Activated CD8-positive, alpha-beta memory T cell treated with anti-CD3 and anti-CD28 coated beads, Interleukin-2, amount 50 U/mL, for 4 hours (primary cell): ENCODE data around the gene ARSI.
"Not testable (repeated sequence)": the region's sequence is repeated elsewhere in the genome, so short reads cannot be mapped to it uniquely, and the experiment has no call there.

Experiments
- DNase-seq: peaks from one replicate; pipeline ENCODE4 v3.0.0-alpha.2; 2020

Gene ARSI

GRCh38 chr5:150264667-150265603 is 37.8 kb downstream of the ARSI start:
- no peak for DNase-seq

- no peak for DNase-seq
Observed at GRCh38 chr5:150263801-150264621, 38.7 kb downstream of the ARSI start.

GRCh38 chr5:150263375-150263775 is 39.3 kb downstream of the ARSI start:
- no peak for DNase-seq

GRCh38 chr5:150262502-150262901 is 40.2 kb downstream of the ARSI start:
- no peak for DNase-seq

GRCh38 chr5:150261231-150261630 is 41.5 kb downstream of the ARSI start:
- no peak for DNase-seq

GRCh38 chr5:150258130-150258529 is 44.6 kb downstream of the ARSI start:
- DNase-seq = no peak

GRCh38 chr5:150257424-150257823 is 45.3 kb downstream of the ARSI start:
- DNase-seq = no peak

- no peak for DNase-seq
Observed at GRCh38 chr5:150256410-150257064, 46.2 kb downstream of the ARSI start.

GRCh38 chr5:150255659-150256409 is 46.9 kb downstream of the ARSI start:
- DNase-seq = no peak

GRCh38 chr5:150254774-150255173 is 47.9 kb downstream of the ARSI start:
- DNase-seq = no peak

- no peak for DNase-seq
Observed at GRCh38 chr5:150254363-150254762, 48.3 kb downstream of the ARSI start.

- no peak for DNase-seq
Observed at GRCh38 chr5:150253416-150254208, 49.1 kb downstream of the ARSI start.

GRCh38 chr5:150252489-150252888 is 50.2 kb downstream of the ARSI start:
- DNase-seq = no peak

- DNase-seq = no peak
Observed at GRCh38 chr5:150251504-150251903, 51.2 kb downstream of the ARSI start.

GRCh38 chr5:150249744-150250143 is 53.0 kb downstream of the ARSI start:
- DNase-seq = no peak

GRCh38 chr5:150248946-150249345 is 53.8 kb downstream of the ARSI start:
- DNase-seq = no peak

- not testable (repeated sequence) for DNase-seq
Observed at GRCh38 chr5:150248493-150248892, 54.2 kb downstream of the ARSI start.

GRCh38 chr5:150247726-150248125 is 55.0 kb downstream of the ARSI start:
- DNase-seq = no peak

GRCh38 chr5:150246835-150247234 is 55.9 kb downstream of the ARSI start:
- DNase-seq = no peak

GRCh38 chr5:150246429-150246828 is 56.3 kb downstream of the ARSI start:
- no peak for DNase-seq
